ENCODE measurements around the gene DNAH8.
"Not testable (repeated sequence)": the region's sequence is repeated elsewhere in the genome, so short reads cannot be mapped to it uniquely, and the experiment has no call there.

DNAH8 gene

GRCh38 chr6:38846361-38846760 lies 131.2 kb downstream of the DNAH8 start:
- no peak for DNase-seq

DNA sequence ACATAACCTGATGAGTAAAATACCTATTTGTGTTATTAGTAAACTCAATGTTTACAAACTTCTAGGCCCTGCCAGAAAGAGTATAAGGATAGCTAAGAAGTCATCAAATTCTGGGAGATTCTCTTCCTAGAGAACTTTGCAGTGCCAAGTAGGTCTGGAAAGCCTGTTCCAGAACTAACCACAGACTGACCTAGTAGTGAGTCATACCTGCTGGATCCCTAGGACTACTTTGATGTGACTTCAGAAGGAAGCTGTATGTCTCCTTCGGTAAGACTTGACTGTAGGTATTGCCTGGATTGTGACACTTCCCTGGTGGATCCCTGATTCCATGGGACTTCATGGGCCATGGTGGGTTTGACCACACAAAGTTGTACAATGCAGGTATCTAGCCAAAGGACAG lies 131.7 kb downstream of the DNAH8 start:
- no peak for DNase-seq

DNA sequence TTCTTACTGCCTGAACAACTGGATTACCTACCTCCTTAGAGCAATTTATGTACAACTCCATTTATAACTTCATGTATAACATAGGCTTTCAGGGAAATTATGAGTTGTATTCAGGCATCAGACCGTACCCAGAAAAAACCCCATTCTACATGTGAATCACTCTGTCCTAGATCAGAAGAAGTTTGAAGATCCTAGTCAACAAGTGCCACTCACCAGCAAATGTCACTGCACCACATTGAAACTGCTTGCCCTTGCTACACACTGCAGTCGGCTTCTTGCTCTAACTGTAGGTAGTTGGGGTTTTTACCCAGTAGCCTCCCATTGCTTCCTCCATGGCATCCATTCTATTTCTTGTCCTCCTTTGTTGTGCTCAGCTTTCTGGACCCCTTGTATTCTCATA lies 132.4 kb downstream of the DNAH8 start:
- DNase-seq, result no peak

DNA sequence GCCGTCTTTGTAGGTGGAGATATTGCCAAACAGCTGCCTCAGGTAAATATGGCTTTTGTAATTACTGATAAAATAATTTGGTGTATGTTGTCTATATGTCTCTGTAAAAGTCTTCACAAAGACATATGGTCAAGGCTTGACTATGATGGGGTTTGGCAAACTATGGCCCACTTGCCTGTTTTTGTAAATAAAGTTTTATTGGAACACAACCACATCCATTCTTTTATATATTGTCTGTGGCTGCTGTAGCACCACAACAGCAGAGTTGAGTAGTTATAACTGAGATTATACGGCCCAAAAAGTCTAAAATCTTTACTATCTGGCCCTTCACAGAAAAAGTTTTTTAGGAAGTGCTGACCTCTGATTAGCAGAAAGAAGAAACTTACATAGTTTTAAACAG lies 133.6 kb downstream of the DNAH8 start:
- no peak for DNase-seq

DNA sequence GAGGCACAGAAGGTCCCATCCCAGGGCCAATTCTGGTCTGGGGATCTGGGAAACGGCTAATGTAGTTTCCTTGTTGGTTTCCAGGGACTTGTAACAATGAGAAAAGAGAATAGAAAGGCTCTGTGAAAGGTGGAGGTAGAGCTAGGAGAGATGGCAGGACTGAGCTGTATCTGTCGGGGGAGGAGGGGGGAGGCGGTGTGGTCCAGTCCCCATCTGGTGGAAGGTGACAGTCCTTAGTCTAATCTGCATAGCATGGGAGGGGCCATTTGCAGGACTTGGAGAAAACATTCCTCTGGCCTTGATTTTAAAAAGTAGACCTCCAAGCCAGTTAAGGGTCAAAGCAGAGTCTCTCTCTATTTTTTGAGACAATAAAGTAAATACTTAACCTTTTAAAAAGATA lies 137.1 kb downstream of the DNAH8 start:
- DNase-seq, result peak; percentile 25

GRCh38 chr6:38853236-38853635 lies 138.1 kb downstream of the DNAH8 start:
- no peak for DNase-seq

GRCh38 chr6:38856492-38856891 lies 141.4 kb downstream of the DNAH8 start:
- DNase-seq, result no peak

- DNase-seq, result no peak
Observed at GRCh38 chr6:38857815-38858214, 142.7 kb downstream of the DNAH8 start.

DNA sequence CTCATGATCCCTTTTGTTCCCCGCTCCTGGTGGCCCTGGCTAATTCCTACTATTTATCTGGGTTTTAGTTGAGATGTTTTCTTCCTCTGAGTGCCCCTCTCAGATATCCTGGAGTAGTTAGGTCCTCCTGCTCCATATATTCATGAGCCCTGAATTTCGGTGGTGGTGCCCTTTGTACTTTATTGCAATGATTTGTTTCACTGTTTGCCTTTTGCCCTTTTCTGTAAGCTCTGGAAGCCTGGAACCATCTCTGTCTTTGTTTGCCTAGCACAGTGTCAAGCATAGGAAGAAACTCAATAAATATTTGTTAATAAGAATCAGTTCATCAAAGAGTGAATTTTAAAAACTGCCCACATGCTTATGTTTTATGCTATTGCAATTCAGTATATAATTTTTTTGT lies 144.9 kb downstream of the DNAH8 start:
- no peak for DNase-seq

DNA sequence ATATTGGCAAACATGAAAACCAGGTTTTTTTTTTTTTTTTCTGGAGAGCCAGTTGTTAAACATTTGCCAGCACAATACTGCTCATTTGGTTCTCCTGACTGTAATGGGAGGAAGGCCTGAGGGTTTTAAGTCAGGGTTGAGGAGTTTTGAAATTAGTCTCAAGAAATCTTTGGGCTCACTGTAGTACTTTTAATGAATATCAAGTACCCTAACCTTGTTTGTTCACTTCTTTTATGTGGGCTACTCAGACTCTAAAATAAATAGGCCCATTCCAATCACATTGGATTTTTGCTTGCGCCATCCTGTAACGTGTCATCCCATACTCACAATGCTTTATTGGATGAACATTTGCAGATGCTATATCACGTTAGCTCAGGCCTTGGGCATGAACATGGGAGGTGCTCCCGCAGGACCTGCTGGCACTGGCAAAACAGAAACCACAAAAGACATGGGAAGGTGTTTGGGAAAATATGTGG lies 146.9 kb downstream of the DNAH8 start:
- no peak for DNase-seq

DNA sequence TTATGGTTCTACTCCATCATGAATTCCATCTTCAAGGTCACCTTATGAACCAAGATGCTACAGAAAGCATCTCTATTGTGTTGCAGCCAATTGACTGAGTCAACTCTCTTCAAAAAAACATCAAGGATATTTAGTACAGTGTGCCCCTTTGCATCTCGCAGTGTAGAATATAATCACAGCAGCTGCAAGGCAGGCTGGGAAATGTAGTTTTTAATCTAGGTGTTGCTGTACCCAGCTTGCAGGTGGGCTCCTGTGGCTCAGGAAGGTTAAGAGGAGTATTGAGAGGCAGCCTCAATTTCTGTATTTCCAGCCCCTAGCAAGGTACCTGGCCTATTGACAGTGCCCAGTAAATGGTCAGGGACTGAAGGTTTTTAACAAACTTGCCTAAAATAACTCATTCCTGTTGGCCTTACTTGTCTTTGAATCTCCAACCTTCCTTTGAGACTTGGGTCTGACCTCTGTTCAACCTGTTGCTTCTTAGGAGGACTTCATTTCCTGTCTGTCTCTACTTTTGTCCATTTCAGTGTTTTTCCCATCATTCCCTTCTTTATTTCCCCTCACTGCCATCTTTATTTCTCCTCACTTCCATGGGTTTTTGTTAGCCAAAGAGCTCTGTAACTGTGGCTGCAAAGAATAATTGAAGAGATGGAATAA lies 150.5 kb downstream of the DNAH8 start:
- DNase-seq, result no peak

- no peak for DNase-seq
Observed at GRCh38 chr6:38867726-38868125, 152.6 kb downstream of the DNAH8 start.

- peak; percentile 72 for DNase-seq
Observed at GRCh38 chr6:38871741-38872568, 156.8 kb downstream of the DNAH8 start.

- DNase-seq, result no peak
Observed at GRCh38 chr6:38873001-38873400, 157.9 kb downstream of the DNAH8 start.

GRCh38 chr6:38873816-38874215 lies 158.7 kb downstream of the DNAH8 start:
- DNase-seq, result not testable (repeated sequence)

DNA sequence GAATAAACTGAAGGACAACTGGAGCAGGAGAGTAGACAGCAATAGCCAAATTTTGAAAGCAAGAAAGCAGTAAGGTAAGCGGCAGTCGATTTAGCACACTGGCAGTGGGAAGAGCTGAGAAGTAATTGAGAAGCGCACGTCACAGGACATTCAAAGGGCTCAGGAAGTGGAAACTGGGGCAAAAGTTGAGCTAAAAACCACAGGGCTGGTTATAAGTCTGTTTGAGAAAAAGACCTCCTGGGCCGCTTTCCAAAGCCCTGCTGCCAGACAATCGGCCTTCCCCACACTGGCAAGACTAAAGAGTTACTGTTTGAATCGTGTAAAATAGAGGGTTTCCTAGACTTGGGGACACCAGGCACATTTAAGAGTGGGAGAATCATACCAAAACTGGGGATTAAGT lies 161.4 kb downstream of the DNAH8 start:
- DNase-seq, result no peak

DNA sequence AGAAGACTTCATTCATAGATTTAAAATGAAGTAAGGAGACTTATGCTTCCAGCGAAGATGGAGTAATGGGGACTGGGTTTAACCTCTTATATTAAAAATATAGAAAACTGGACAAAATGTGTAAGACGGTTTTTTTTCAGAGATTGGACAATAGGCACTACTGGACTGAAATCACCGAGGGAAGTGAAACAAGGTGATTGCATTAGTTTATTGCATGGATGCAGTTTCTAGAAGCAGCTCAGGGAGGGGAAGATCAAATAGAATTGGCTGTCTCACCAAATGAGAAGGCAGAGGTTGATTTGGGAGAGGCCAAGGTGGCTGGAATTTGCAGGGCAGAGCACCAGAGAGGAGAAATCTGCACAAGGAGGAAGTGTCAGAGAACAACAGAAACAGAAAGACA lies 162.6 kb downstream of the DNAH8 start:
- no peak for DNase-seq

DNA sequence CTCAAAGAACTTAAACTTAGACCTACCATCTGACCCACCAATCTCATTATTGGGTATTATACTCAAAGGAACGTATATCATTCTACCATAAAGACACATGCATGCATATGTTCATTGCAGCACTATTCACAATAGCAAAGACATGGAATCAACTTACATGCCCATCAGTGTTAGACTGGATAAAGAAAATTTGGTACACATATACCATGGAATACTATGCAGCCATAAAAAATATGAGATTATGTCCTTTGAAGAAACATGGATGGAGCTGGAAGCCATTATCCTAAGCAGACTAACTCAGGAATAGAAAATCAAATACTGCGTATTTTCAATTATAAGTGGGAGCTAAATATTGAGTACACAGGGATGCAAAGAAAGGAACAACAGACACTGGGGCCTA lies 167.0 kb downstream of the DNAH8 start:
- no peak for DNase-seq

DNA sequence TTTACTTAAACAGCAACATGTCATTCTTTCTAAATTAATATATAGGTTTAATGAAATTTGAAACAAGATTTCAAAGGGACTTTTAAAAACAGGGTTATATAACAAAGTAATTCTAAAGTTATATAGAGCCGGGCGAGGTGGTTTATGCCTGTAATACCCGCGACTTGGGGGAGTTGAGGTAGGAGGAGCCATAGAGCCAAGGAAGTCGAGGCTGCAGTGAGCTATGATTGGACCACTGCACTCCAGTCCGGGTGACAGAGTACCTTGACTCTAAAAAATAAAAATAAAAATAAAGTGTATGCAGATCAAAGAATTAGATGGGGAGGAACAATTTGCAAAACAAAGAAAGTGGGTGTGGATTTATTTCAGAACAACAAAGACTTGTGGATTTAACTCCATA lies 182.4 kb downstream of the DNAH8 start:
- DNase-seq, result no peak

DNA sequence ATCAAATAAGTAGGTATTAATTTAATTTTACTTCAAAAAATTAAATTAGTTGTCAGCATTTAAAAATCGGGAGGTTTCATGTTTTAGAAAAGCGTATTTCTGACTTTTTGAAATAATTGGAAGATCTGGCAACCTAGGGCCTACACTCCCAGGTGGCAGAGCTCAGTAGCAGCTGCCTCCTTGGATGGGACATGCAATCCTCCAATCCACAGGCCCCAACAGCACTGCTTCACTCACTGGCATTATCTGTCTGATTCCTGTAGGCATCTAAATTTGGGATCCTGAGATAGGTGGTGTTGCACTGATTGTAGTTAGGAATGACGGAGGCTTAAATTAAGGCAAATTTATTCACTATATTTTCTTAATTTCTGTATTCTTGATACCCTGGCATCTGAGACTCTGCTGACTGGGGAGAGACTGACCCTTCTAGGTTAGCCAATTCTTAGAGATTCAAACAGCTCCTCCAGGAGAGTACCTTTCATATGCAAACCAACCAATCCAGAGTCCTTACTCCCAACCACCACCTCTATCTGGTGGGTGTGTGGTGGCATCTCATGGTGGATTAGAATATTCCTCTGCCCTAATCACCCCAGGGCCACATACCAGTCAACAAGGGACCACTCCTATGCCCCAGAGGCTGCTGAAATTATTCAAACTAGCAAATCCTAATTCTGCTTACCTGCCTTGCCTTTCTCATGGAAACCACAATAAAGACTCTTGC lies 186.9 kb downstream of the DNAH8 start:
- no peak for DNase-seq

DNA sequence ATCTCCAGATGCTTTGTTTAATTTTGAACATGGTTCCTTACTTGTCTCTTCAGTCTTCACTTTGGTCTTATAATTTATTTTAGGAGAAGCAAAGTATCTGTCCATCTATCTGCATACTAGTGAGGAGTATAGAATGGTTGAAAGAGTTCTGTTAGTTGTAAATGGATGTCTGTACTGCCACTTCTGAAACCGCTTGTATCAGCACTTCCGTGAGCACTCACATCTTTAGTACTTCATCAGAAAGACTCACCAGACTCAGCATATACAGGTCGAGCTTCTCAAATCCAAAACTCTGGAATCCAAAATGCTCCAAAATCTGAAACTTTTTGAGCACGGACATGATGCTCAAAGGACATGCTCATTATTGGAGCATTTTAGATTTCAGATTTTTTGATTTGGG lies 191.5 kb downstream of the DNAH8 start:
- no peak for DNase-seq

GRCh38 chr6:38907264-38907663 lies 192.2 kb downstream of the DNAH8 start:
- no peak for DNase-seq

DNA sequence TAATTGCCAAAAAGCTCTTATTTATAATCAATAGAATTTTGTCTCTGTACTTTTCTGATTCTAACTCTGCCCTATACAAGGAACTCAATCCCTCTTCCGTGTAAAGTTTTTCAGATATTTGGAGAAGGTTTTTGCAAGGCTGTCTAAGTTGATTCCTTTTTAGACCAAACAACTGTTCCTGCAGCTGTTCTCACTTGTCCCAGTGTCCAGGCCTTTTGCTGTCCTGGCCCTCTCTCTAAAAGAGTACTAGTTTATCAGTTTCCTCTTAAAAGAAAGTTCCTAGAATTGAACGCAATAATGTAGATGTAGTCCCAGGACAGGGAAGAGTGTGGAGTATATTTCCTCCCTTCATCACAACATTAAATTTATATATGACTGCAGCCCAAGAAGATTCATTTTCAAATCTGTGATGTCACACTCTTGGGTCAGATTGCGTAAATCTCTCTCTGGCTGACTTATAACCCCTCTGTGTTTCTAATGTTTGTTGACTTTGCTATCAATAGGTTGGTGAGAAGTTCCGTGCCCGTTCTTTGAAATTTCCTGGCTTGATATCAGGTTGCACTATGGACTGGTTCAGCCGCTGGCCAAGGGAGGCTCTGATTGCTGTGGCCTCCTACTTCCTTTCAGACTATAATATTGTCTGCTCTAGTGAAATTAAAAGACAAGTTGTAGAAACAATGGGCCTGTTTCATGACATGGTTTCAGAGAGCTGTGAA lies 194.1 kb downstream of the DNAH8 start:
- DNase-seq, result no peak

Measured in NCI-H82 (cell line).